ENCODE data around the gene EXOSC2. TPM values are rescaled to one million over a fixed set of nuclear protein-coding genes. Genes with fewer than 3 reads are reported as not detected.
A peak's percentile ranks its signal among the peaks of the same experiment; 100 is the strongest.

The EXOSC2 gene
- total and polyA plus RNA-seq, 2 of the 13 experiments (the other 11 are each of a cell fraction or from before 2014, with no cell fraction given): 27.5 to 63.8 TPM

- TF ChIP-seq KAT7 (CRISPR knock-in tag; IDR thresholded peaks at IDR 0.05; ENCODE audit: borderline replicate concordance) (no peak; the same call in 1 of the 2 replicates), E2F1 (CRISPR knock-in tag; IDR thresholded peaks at IDR 0.05) (peak; percentile 88), GPN1 (CRISPR knock-in tag; IDR thresholded peaks at IDR 0.05; ENCODE audit: borderline replicate concordance) (no peak), ZNF615 (CRISPR knock-in tag; IDR thresholded peaks at IDR 0.05; ENCODE audit: borderline replicate concordance) (0 out of 2 replicates have a peak, but pooled peaks have one; percentile 45), USF2 (IDR thresholded peaks at IDR 0.05; ENCODE audit: low read depth, low read length) (no peak), USF2 (CRISPR knock-in tag; IDR thresholded peaks at IDR 0.05; ENCODE audit: borderline replicate concordance) (no peak), PRDM4 (CRISPR knock-in tag; IDR thresholded peaks at IDR 0.05; ENCODE audit: borderline replicate concordance) (0 out of 2 replicates have a peak, but pooled peaks have one; percentile 15), ZMYM4 (CRISPR knock-in tag; IDR thresholded peaks at IDR 0.05) (peak; percentile 81; the same call in 1 of the 2 replicates), KLF9 (CRISPR knock-in tag; IDR thresholded peaks at IDR 0.05; ENCODE audit: low read depth) (0 out of 2 replicates have a peak, but pooled peaks have one; percentile 23), REL (CRISPR knock-in tag; conservative IDR thresholded peaks at IDR 0.05) (no peak), GLI4 (CRISPR knock-in tag; IDR thresholded peaks at IDR 0.05; ENCODE audit: borderline replicate concordance) (no peak; the same call in 1 of the 2 replicates), SRY (CRISPR knock-in tag; IDR thresholded peaks at IDR 0.05) (no peak), SMYD3 (CRISPR knock-in tag; IDR thresholded peaks at IDR 0.05) (no peak), PBX2 (CRISPR knock-in tag; IDR thresholded peaks at IDR 0.05) (peak; percentile 33; the same call in 1 of the 2 replicates), SIN3B (IDR thresholded peaks at IDR 0.05; ENCODE audit: low read length) (no peak; the same call in 1 of the 2 replicates), ZNF672 (CRISPR knock-in tag; IDR thresholded peaks at IDR 0.05) (no peak), EP300 (IDR thresholded peaks at IDR 0.05; ENCODE audit: low read depth in 2 of 2, low read length in 2 of 2) (no peak), EP300 (CRISPR knock-in tag; IDR thresholded peaks at IDR 0.05; ENCODE audit: borderline replicate concordance) (no peak), U2AF2 (IDR thresholded peaks at IDR 0.05; ENCODE audit: low read depth, low read length) (no peak), TMF1 (CRISPR knock-in tag; IDR thresholded peaks at IDR 0.05; ENCODE audit: low read depth) (peak; percentile 39; the same call in 1 of the 2 replicates), ZNF124 (CRISPR knock-in tag; IDR thresholded peaks at IDR 0.05) (no peak), NCOR1 (IDR thresholded peaks at IDR 0.05; ENCODE audit: borderline replicate concordance, low read length) (peak; percentile 27; the same call in 1 of the 2 replicates), NR2F1 (CRISPR knock-in tag; IDR thresholded peaks at IDR 0.05) (no peak)
Observed at GRCh38 chr9:130693426-130694191, at the start of gene EXOSC2 (continued).
